ENCODE measurements around the gene POU2F1. TPM values are rescaled to one million over a fixed set of nuclear protein-coding genes. Genes with fewer than 3 reads are reported as not detected.

POU2F1 gene
- total and polyA plus RNA-seq, 2 experiments from 2014 or later: 38.8 to 66.1 TPM

DNA sequence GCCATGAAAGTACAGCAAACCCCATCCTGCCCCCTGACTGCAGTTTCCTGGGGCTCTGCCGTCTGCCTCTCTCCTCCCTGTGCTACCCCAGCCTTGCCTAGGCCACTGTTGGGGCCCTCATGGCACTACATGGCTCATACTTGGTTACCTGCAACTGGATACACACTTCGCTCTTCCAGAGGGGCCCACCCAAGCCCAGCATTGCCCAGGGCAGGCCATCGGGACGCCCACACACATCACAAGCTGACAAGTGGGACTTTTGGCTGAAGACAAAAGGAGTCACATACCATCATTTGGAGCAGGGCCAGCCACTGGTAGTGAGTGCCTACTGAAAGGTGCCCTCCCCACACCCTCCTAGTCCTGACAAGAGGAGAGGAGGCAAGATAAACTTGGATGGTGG is 214.8 kb downstream of the POU2F1 start:
- H3K9me2 ChIP-seq (ENCODE audit: insufficient read depth): no peaks in the 10 kb centered on the region; the same call in 1 of the 2 replicates
- H3K4me1 ChIP-seq (ENCODE audit: insufficient read depth): peaks cover 18% of the 10 kb centered on the region
- no peak overlapping the region for H2AFZ ChIP-seq
- no peak for TF ChIP-seq JUNB (IDR thresholded peaks at IDR 0.05; ENCODE audit: unreplicated experiment)
- no peak for TF ChIP-seq POLR2AphosphoS5 (IDR thresholded peaks at IDR 0.05; ENCODE audit: low read depth)
- TF ChIP-seq, protein P1, sequence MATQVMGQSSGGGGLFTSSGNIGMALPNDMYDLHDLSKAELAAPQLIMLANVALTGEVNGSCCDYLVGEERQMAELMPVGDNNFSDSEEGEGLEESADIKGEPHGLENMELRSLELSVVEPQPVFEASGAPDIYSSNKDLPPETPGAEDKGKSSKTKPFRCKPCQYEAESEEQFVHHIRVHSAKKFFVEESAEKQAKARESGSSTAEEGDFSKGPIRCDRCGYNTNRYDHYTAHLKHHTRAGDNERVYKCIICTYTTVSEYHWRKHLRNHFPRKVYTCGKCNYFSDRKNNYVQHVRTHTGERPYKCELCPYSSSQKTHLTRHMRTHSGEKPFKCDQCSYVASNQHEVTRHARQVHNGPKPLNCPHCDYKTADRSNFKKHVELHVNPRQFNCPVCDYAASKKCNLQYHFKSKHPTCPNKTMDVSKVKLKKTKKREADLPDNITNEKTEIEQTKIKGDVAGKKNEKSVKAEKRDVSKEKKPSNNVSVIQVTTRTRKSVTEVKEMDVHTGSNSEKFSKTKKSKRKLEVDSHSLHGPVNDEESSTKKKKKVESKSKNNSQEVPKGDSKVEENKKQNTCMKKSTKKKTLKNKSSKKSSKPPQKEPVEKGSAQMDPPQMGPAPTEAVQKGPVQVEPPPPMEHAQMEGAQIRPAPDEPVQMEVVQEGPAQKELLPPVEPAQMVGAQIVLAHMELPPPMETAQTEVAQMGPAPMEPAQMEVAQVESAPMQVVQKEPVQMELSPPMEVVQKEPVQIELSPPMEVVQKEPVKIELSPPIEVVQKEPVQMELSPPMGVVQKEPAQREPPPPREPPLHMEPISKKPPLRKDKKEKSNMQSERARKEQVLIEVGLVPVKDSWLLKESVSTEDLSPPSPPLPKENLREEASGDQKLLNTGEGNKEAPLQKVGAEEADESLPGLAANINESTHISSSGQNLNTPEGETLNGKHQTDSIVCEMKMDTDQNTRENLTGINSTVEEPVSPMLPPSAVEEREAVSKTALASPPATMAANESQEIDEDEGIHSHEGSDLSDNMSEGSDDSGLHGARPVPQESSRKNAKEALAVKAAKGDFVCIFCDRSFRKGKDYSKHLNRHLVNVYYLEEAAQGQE (IDR thresholded peaks at IDR 0.05; ENCODE audit: unreplicated experiment): no peak
- TF ChIP-seq EZH2phosphoT487 (IDR thresholded peaks at IDR 0.05; ENCODE audit: unreplicated experiment): no peak
- TF ChIP-seq, protein P2, sequence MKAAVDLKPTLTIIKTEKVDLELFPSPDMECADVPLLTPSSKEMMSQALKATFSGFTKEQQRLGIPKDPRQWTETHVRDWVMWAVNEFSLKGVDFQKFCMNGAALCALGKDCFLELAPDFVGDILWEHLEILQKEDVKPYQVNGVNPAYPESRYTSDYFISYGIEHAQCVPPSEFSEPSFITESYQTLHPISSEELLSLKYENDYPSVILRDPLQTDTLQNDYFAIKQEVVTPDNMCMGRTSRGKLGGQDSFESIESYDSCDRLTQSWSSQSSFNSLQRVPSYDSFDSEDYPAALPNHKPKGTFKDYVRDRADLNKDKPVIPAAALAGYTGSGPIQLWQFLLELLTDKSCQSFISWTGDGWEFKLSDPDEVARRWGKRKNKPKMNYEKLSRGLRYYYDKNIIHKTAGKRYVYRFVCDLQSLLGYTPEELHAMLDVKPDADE (IDR thresholded peaks at IDR 0.05): no peak
- TF ChIP-seq EZH2 (IDR thresholded peaks at IDR 0.05; ENCODE audit: low read depth, unreplicated experiment): no peak
- TF ChIP-seq NANOG (IDR thresholded peaks at IDR 0.05; ENCODE audit: borderline replicate concordance): no peak
- no peak for TF ChIP-seq CREB1 (CRISPR knock-in tag; IDR thresholded peaks at IDR 0.05; ENCODE audit: low read depth)
- TF ChIP-seq, protein P3, sequence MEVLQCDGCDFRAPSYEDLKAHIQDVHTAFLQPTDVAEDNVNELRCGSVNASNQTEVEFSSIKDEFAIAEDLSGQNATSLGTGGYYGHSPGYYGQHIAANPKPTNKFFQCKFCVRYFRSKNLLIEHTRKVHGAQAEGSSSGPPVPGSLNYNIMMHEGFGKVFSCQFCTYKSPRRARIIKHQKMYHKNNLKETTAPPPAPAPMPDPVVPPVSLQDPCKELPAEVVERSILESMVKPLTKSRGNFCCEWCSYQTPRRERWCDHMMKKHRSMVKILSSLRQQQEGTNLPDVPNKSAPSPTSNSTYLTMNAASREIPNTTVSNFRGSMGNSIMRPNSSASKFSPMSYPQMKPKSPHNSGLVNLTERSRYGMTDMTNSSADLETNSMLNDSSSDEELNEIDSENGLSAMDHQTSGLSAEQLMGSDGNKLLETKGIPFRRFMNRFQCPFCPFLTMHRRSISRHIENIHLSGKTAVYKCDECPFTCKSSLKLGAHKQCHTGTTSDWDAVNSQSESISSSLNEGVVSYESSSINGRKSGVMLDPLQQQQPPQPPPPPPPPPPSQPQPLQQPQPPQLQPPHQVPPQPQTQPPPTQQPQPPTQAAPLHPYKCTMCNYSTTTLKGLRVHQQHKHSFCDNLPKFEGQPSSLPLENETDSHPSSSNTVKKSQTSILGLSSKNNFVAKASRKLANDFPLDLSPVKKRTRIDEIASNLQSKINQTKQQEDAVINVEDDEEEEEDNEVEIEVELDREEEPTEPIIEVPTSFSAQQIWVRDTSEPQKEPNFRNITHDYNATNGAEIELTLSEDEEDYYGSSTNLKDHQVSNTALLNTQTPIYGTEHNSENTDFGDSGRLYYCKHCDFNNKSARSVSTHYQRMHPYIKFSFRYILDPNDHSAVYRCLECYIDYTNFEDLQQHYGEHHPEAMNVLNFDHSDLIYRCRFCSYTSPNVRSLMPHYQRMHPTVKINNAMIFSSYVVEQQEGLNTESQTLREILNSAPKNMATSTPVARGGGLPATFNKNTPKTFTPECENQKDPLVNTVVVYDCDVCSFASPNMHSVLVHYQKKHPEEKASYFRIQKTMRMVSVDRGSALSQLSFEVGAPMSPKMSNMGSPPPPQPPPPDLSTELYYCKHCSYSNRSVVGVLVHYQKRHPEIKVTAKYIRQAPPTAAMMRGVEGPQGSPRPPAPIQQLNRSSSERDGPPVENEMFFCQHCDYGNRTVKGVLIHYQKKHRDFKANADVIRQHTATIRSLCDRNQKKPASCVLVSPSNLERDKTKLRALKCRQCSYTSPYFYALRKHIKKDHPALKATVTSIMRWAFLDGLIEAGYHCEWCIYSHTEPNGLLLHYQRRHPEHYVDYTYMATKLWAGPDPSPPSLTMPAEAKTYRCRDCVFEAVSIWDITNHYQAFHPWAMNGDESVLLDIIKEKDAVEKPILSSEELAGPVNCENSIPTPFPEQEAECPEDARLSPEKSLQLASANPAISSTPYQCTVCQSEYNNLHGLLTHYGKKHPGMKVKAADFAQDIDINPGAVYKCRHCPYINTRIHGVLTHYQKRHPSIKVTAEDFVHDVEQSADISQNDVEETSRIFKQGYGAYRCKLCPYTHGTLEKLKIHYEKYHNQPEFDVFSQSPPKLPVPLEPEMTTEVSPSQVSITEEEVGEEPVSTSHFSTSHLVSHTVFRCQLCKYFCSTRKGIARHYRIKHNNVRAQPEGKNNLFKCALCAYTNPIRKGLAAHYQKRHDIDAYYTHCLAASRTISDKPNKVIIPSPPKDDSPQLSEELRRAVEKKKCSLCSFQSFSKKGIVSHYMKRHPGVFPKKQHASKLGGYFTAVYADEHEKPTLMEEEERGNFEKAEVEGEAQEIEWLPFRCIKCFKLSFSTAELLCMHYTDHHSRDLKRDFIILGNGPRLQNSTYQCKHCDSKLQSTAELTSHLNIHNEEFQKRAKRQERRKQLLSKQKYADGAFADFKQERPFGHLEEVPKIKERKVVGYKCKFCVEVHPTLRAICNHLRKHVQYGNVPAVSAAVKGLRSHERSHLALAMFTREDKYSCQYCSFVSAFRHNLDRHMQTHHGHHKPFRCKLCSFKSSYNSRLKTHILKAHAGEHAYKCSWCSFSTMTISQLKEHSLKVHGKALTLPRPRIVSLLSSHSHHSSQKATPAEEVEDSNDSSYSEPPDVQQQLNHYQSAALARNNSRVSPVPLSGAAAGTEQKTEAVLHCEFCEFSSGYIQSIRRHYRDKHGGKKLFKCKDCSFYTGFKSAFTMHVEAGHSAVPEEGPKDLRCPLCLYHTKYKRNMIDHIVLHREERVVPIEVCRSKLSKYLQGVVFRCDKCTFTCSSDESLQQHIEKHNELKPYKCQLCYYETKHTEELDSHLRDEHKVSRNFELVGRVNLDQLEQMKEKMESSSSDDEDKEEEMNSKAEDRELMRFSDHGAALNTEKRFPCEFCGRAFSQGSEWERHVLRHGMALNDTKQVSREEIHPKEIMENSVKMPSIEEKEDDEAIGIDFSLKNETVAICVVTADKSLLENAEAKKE (CRISPR knock-in tag; IDR thresholded peaks at IDR 0.05): no peak
- no peak for TF ChIP-seq STAT1 (IDR thresholded peaks at IDR 0.05; ENCODE audit: unreplicated experiment)
- TF ChIP-seq ZNF331 (CRISPR knock-in tag; IDR thresholded peaks at IDR 0.05; ENCODE audit: low read depth): no peak
- TF ChIP-seq, protein P4, sequence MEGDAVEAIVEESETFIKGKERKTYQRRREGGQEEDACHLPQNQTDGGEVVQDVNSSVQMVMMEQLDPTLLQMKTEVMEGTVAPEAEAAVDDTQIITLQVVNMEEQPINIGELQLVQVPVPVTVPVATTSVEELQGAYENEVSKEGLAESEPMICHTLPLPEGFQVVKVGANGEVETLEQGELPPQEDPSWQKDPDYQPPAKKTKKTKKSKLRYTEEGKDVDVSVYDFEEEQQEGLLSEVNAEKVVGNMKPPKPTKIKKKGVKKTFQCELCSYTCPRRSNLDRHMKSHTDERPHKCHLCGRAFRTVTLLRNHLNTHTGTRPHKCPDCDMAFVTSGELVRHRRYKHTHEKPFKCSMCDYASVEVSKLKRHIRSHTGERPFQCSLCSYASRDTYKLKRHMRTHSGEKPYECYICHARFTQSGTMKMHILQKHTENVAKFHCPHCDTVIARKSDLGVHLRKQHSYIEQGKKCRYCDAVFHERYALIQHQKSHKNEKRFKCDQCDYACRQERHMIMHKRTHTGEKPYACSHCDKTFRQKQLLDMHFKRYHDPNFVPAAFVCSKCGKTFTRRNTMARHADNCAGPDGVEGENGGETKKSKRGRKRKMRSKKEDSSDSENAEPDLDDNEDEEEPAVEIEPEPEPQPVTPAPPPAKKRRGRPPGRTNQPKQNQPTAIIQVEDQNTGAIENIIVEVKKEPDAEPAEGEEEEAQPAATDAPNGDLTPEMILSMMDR (conservative IDR thresholded peaks at IDR 0.05; ENCODE audit: low read depth in 2 of 2): no peak
- TF ChIP-seq ZNF114 (CRISPR knock-in tag; IDR thresholded peaks at IDR 0.05): no peak
- no peak overlapping the region for H3K4me3 ChIP-seq
- peaks cover 31% of the 10 kb centered on the region for H3K27me3 ChIP-seq (ENCODE audit: insufficient read depth)
- no peaks in the 10 kb centered on the region for H4K20me1 ChIP-seq (replicated peaks; ENCODE audit: insufficient read depth)
- Mint-ChIP-seq H3K4me1 (peaks cover 24% of the 10 kb centered on the region), H3K4me3 (no peak overlapping the region), H3K27ac (no peak overlapping the region), H3K27me3 (ENCODE audit: insufficient read depth, low read depth, poor library complexity) (peaks cover 34% of the 10 kb centered on the region), H3K9me3 (no peaks in the 10 kb centered on the region), H3K36me3 (ENCODE audit: low read depth) (no peaks in the 10 kb centered on the region; the same call in 2 of the 3 replicates)
- H3F3A ChIP-seq (replicated peaks; ENCODE audit: low read depth): 0 out of 2 replicates have a peak, but pooled peaks cover 5% of the 10 kb centered on the region
- no peak overlapping the region for H3K4me2 ChIP-seq
- no peak overlapping the region for H3K27ac ChIP-seq (ENCODE audit: low read depth)
- no peak for ATAC-seq
- no peaks in the 10 kb centered on the region for H3K79me2 ChIP-seq (replicated peaks; ENCODE audit: insufficient read depth)
- DNase-seq (ENCODE audit: low spot score): no peak
- H3K36me3 ChIP-seq (ENCODE audit: insufficient read depth): no peaks in the 10 kb centered on the region; the same call in 1 of the 2 replicates
